Activated CD4-positive, alpha-beta memory T cell treated with anti-CD3 and anti-CD28 coated beads, Interleukin-2, amount 10 ng/mL, durations not matched to agents 7 days and 5 days (primary cell): ENCODE measurements around the gene ATAT1. TPM values are rescaled to one million over a fixed set of nuclear protein-coding genes. Genes with fewer than 3 reads are reported as not detected.

Source experiments
- CTCF ChIA-PET: fragments of 350-600 bp; sonication (Branson Sonifier 250); formaldehyde crosslinking; loops from one replicate; lab custom pipeline; 2021; ENCODE audit warnings: antibody characterized with exemption, inconsistent platforms; lab: Charles Lee
- POLR2A ChIA-PET: fragments of 350-600 bp; sonication (Branson Sonifier 250); formaldehyde crosslinking; loops from one replicate; lab custom pipeline; 2021; ENCODE audit warnings: antibody characterized with exemption; lab: Charles Lee
- DNase-seq: peaks from one replicate; pipeline ENCODE4 v3.0.0-alpha.2; 2020
- H3K27ac Mint-ChIP-seq: one replicate; pipeline ENCODE4 v1.8.0; 2021; ENCODE audit warnings: mild to moderate bottlenecking, mixed read lengths
- H3K27me3 Mint-ChIP-seq: one replicate; pipeline ENCODE4 v1.8.0; 2021; ENCODE audit warnings: mixed read lengths
- H3K36me3 Mint-ChIP-seq: one replicate; pipeline ENCODE4 v1.8.0; 2021; ENCODE audit warnings: low read depth, mixed read lengths
- H3K4me1 Mint-ChIP-seq: one replicate; pipeline ENCODE4 v1.8.0; 2021; ENCODE audit warnings: mixed read lengths
- H3K4me3 Mint-ChIP-seq: one replicate; pipeline ENCODE4 v1.8.0; 2021; ENCODE audit warnings: mild to moderate bottlenecking, mixed read lengths
- H3K9me3 Mint-ChIP-seq: one replicate; pipeline ENCODE4 v1.8.0; 2021; ENCODE audit warnings: mixed read lengths
- total RNA-seq, 2 experiments: library from RNA; stranded (reverse); gene quantifications; one replicate each; pipeline ENCODE4 v1.2.3, GENCODE V29; 2021

ATAT1 gene
- total RNA-seq, 2 experiments from 2014 or later, result 6.3 to 8.0 TPM

- Mint-ChIP-seq H3K27me3 (no peaks in the 10 kb centered on the region), H3K27ac (peak overlapping the region; percentile 96), H3K4me1 (peaks cover 63% of the 10 kb centered on the region), H3K4me3 (peak overlapping the region; percentile 91), H3K36me3 (peaks cover 78% of the 10 kb centered on the region), H3K9me3 (no peaks in the 10 kb centered on the region)
- POLR2A ChIA-PET, result interaction anchor here (0.6 to 4.8 kb wide), 39 partner anchors 9 to 880 kb away, joined by 3 to 97 read pairs (median 5); partner anchors contain the start of genes ABCF1, ATAT1, C6orf136 and DHX16
- CTCF ChIA-PET, result interaction anchor here (0.6 to 4.2 kb wide), 21 partner anchors 11 to 855 kb away, joined by 3 to 37 read pairs (median 7); partner anchors contain the start of genes DHX16 and MDC1
- DNase-seq, result no peak
Measured at GRCh38 chr6:30614044-30614842, 12.4 kb upstream of the ATAT1 start.

GRCh38 chr6:30614843-30615218, 11.8 kb upstream of the ATAT1 start:
- ChIA-PET CTCF (interaction anchor here (0.6 to 4.2 kb wide), 17 partner anchors 12 to 856 kb away, joined by 3 to 37 read pairs (median 5); partner anchors contain the start of genes DHX16 and MDC1), POLR2A (interaction anchor here (0.6 to 4.8 kb wide), 39 partner anchors 9 to 880 kb away, joined by 3 to 97 read pairs (median 5); partner anchors contain the start of genes ABCF1, ATAT1, C6orf136 and DHX16)
- peak; percentile 88 for DNase-seq
- Mint-ChIP-seq H3K27me3 (no peaks in the 10 kb centered on the region), H3K9me3 (no peaks in the 10 kb centered on the region), H3K27ac (peak overlapping the region; percentile 96), H3K4me1 (peaks cover 63% of the 10 kb centered on the region), H3K4me3 (peak overlapping the region; percentile 91), H3K36me3 (peaks cover 78% of the 10 kb centered on the region)

GRCh38 chr6:30615219-30615957, 11.3 kb upstream of the ATAT1 start:
- peaks cover 58% of the 10 kb centered on the region for H3K4me1 Mint-ChIP-seq
- H3K27ac Mint-ChIP-seq, result peak overlapping the region; percentile 96
- H3K4me3 Mint-ChIP-seq, result peak overlapping the region; percentile 91
- H3K27me3 Mint-ChIP-seq, result no peaks in the 10 kb centered on the region
- DNase-seq, result peak; percentile 43
- POLR2A ChIA-PET, result interaction anchor here (0.6 to 4.8 kb wide), 48 partner anchors 8 to 879 kb away, joined by 3 to 97 read pairs (median 4); partner anchors contain the start of genes ABCF1, ATAT1, C6orf136 and DHX16
- H3K36me3 Mint-ChIP-seq, result peaks cover 77% of the 10 kb centered on the region
- H3K9me3 Mint-ChIP-seq, result no peaks in the 10 kb centered on the region
- CTCF ChIA-PET, result interaction anchor here (0.6 to 4.2 kb wide), 20 partner anchors 13 to 856 kb away, joined by 3 to 37 read pairs (median 4); partner anchors contain the start of genes DHX16 and MDC1

GRCh38 chr6:30615958-30616810, 10.5 kb upstream of the ATAT1 start:
- peaks cover 77% of the 10 kb centered on the region for H3K36me3 Mint-ChIP-seq
- H3K4me1 Mint-ChIP-seq, result peaks cover 51% of the 10 kb centered on the region
- POLR2A ChIA-PET, result interaction anchor here (0.7 to 4.8 kb wide), 36 partner anchors 9 to 549 kb away, joined by 3 to 97 read pairs (median 6); partner anchors contain the start of genes ABCF1, ATAT1, C6orf136 and DHX16
- DNase-seq, result no peak
- CTCF ChIA-PET, result interaction anchor here (0.9 to 4.2 kb wide), 10 partner anchors 19 to 115 kb away, joined by 3 to 37 read pairs (median 8); partner anchors contain the start of genes DHX16 and MDC1
- no peaks in the 10 kb centered on the region for H3K9me3 Mint-ChIP-seq
- H3K27me3 Mint-ChIP-seq, result no peaks in the 10 kb centered on the region
- peak overlapping the region; percentile 91 for H3K4me3 Mint-ChIP-seq
- H3K27ac Mint-ChIP-seq, result peak overlapping the region; percentile 96

- DNase-seq, result peak; percentile 99
- POLR2A ChIA-PET, result interaction anchor here (0.6 to 4.6 kb wide), 32 partner anchors 9 to 403 kb away, joined by 3 to 53 read pairs (median 7); partner anchors contain the start of genes ATAT1, C6orf136, DHX16 and GNL1
Measured at GRCh38 chr6:30616811-30617564, 9.7 kb upstream of the ATAT1 start, which contains the start of gene PPP1R10. TSS of gene PPP1R10 (minus strand) at chr6:30617243. CDS start at chr6:30609944, 7,299 bp downstream.

GRCh38 chr6:30617565-30618269, 9.0 kb upstream of the ATAT1 start, which contains the start of gene MRPS18B:
TSS of gene MRPS18B (plus strand) at chr6:30617840. CDS start at chr6:30617866, 26 bp downstream.
- H3K36me3 Mint-ChIP-seq, result peaks cover 74% of the 10 kb centered on the region
- H3K4me1 Mint-ChIP-seq, result peaks cover 40% of the 10 kb centered on the region
- no peaks in the 10 kb centered on the region for H3K9me3 Mint-ChIP-seq
- peak; percentile 98 for DNase-seq
- ChIA-PET CTCF (interaction anchor here (0.6 to 2.5 kb wide), 18 partner anchors 8 to 296 kb away, joined by 3 to 23 read pairs (median 4); partner anchors contain the start of genes ATAT1, DHX16, GNL1 and MDC1), POLR2A (interaction anchor here (0.6 to 3.0 kb wide), 45 partner anchors 8 to 655 kb away, joined by 3 to 53 read pairs (median 5); partner anchors contain the start of genes ABCF1, ATAT1, C6orf136 and DHX16)
- H3K27me3 Mint-ChIP-seq, result no peaks in the 10 kb centered on the region
- peak within 1 kb of the TSS; percentile 91 for H3K4me3 Mint-ChIP-seq
- peak within 1 kb of the TSS; percentile 96 for H3K27ac Mint-ChIP-seq

More at GRCh38 chr6:30616811-30617564, 9.7 kb upstream of the ATAT1 start, which contains the start of gene PPP1R10:
- CTCF ChIA-PET, result interaction anchor here (0.6 to 2.5 kb wide), 13 partner anchors 9 to 297 kb away, joined by 3 to 23 read pairs (median 5); partner anchors contain the start of genes ATAT1, GNL1, PRR3 and VARS2
- H3K4me1 Mint-ChIP-seq, result peaks cover 45% of the 10 kb centered on the region
- H3K9me3 Mint-ChIP-seq, result no peaks in the 10 kb centered on the region
- H3K4me3 Mint-ChIP-seq, result peak within 1 kb of the TSS; percentile 91
- peak within 1 kb of the TSS; percentile 96 for H3K27ac Mint-ChIP-seq
- H3K36me3 Mint-ChIP-seq, result peaks cover 76% of the 10 kb centered on the region
- no peaks in the 10 kb centered on the region for H3K27me3 Mint-ChIP-seq

GRCh38 chr6:30618270-30618797, 8.3 kb upstream of the ATAT1 start:
- no peaks in the 10 kb centered on the region for H3K27me3 Mint-ChIP-seq
- ChIA-PET CTCF (interaction anchor here (0.7 to 2.5 kb wide), 15 partner anchors 8 to 296 kb away, joined by 3 to 23 read pairs (median 5); partner anchors contain the start of genes ATAT1, DHX16, GNL1 and MDC1), POLR2A (interaction anchor here (0.7 to 3.0 kb wide), 41 partner anchors 8 to 655 kb away, joined by 3 to 53 read pairs (median 6); partner anchors contain the start of genes ABCF1, ATAT1, C6orf136 and DHX16)
- H3K4me1 Mint-ChIP-seq, result peaks cover 33% of the 10 kb centered on the region
- peak overlapping the region; percentile 96 for H3K27ac Mint-ChIP-seq
- no peaks in the 10 kb centered on the region for H3K9me3 Mint-ChIP-seq
- DNase-seq, result no peak
- peaks cover 71% of the 10 kb centered on the region for H3K36me3 Mint-ChIP-seq
- peak overlapping the region; percentile 91 for H3K4me3 Mint-ChIP-seq

GRCh38 chr6:30619561-30619960, 7.1 kb upstream of the ATAT1 start:
- peaks cover 63% of the 10 kb centered on the region for H3K36me3 Mint-ChIP-seq
- H3K27ac Mint-ChIP-seq, result peak overlapping the region; percentile 96
- H3K4me3 Mint-ChIP-seq, result peak overlapping the region; percentile 91
- no peaks in the 10 kb centered on the region for H3K27me3 Mint-ChIP-seq
- ChIA-PET POLR2A (interaction anchor here (2.2 to 3.0 kb wide), 6 partner anchors 27 to 118 kb away, joined by 9 to 53 read pairs (median 20); partner anchors contain the start of genes C6orf136, DHX16 and TUBB), CTCF (interaction anchor here (2.5 kb wide), 1 partner anchor 111 kb away, joined by 23 read pairs; no protein-coding TSS in a partner anchor)
- DNase-seq, result no peak
- peaks cover 21% of the 10 kb centered on the region for H3K4me1 Mint-ChIP-seq
- H3K9me3 Mint-ChIP-seq, result no peaks in the 10 kb centered on the region

GRCh38 chr6:30625511-30625910, 1.2 kb upstream of the ATAT1 start:
- Mint-ChIP-seq H3K9me3 (no peaks in the 10 kb centered on the region), H3K27ac (peak overlapping the region; percentile 96), H3K27me3 (no peaks in the 10 kb centered on the region), H3K36me3 (peaks cover 49% of the 10 kb centered on the region), H3K4me1 (peaks cover 29% of the 10 kb centered on the region), H3K4me3 (no peak overlapping the region)
- ChIA-PET CTCF (interaction anchor here (0.9 to 2.9 kb wide), 4 partner anchors 7 to 111 kb away, joined by 3 to 14 read pairs (median 4); partner anchors contain the start of gene MRPS18B), POLR2A (interaction anchor here (0.9 to 3.2 kb wide), 7 partner anchors 8 to 101 kb away, joined by 3 to 22 read pairs (median 5); partner anchors contain the start of genes MRPS18B and PPP1R10)
- no peak for DNase-seq
